GM23338 (cell line): Measurements from ENCODE around the gene YIPF6. TPM values are rescaled to one million over a fixed set of nuclear protein-coding genes. Genes with fewer than 3 reads are reported as not detected.

Source experiments
- ATAC-seq: fragments of 200-7000 bp; cut with Tn5 transposase; 3 replicates; pipeline ENCODE4 v1.9.1; 2020
- DNase-seq: peaks from one replicate; pipeline ENCODE4 v3.0.0-alpha.2; 2015; ENCODE audit warnings: low spot score
- H2AFZ ChIP-seq: fragments of 200-600 bp; sonication (generic); 2 replicates; pipeline ENCODE4 v1.8.0; 2016; ENCODE audit warnings: antibody characterized with exemption, mild to moderate bottlenecking, moderate library complexity
- H3F3A ChIP-seq: fragments of 200-600 bp; sonication (generic); replicated peaks from 2 replicates; pipeline ENCODE4 v1.8.0; 2017; ENCODE audit warnings: antibody characterized with exemption, mixed run types, low read depth
- H3K27ac ChIP-seq: fragments of 200-600 bp; sonication (generic); 2 replicates; pipeline ENCODE4 v1.6.1; 2016; ENCODE audit warnings: low read depth
- H3K27me3 ChIP-seq: fragments of 200-600 bp; sonication (generic); 2 replicates; pipeline ENCODE4 v1.8.0; 2016; ENCODE audit warnings: mild to moderate bottlenecking, mixed run types, moderate library complexity; ENCODE audit not compliant: insufficient read depth
- H3K36me3 ChIP-seq: fragments of 200-600 bp; sonication (generic); 2 replicates; pipeline ENCODE4 v1.8.0; 2016; ENCODE audit warnings: mild to moderate bottlenecking; ENCODE audit not compliant: insufficient read depth
- H3K4me1 ChIP-seq: fragments of 200-600 bp; sonication (generic); 2 replicates; pipeline ENCODE4 v1.8.0; 2016; ENCODE audit warnings: mild to moderate bottlenecking, moderate library complexity; ENCODE audit not compliant: insufficient read depth
- H3K4me2 ChIP-seq: fragments of 200-600 bp; sonication (generic); 2 replicates; pipeline ENCODE4 v1.7.1; 2017; ENCODE audit warnings: mixed run types
- H3K4me3 ChIP-seq: fragments of 200-600 bp; sonication (generic); 2 replicates; pipeline ENCODE4 v1.6.1; 2016; ENCODE audit warnings: mixed run types
- H3K79me2 ChIP-seq: fragments of 200-600 bp; sonication (generic); replicated peaks from 2 replicates; pipeline ENCODE4 v1.8.0; 2017; ENCODE audit warnings: mild to moderate bottlenecking; ENCODE audit not compliant: insufficient read depth
- H3K9me2 ChIP-seq: fragments of 200-600 bp; sonication (generic); 2 replicates; pipeline ENCODE4 v1.8.0; 2017; ENCODE audit not compliant: insufficient read depth
- H4K20me1 ChIP-seq: fragments of 200-600 bp; sonication (generic); replicated peaks from 2 replicates; pipeline ENCODE4 v1.8.0; 2017; ENCODE audit warnings: mild to moderate bottlenecking; ENCODE audit not compliant: insufficient read depth
- H3K27ac Mint-ChIP-seq: 2 replicates; pipeline ENCODE4 v1.8.0; 2020; ENCODE audit warnings: inconsistent platforms, mild to moderate bottlenecking, moderate library complexity, mixed read lengths
- H3K27me3 Mint-ChIP-seq: 3 replicates; pipeline ENCODE4 v1.8.0; 2022; ENCODE audit warnings: low read depth, mild to moderate bottlenecking, moderate library complexity, mixed read lengths, inconsistent platforms; ENCODE audit not compliant: insufficient read depth, poor library complexity
- H3K36me3 Mint-ChIP-seq: 3 replicates; pipeline ENCODE4 v1.8.0; 2021; ENCODE audit warnings: low read depth, mild to moderate bottlenecking, inconsistent platforms, moderate library complexity, mixed read lengths
- H3K4me1 Mint-ChIP-seq: 3 replicates; pipeline ENCODE4 v1.8.0; 2020; ENCODE audit warnings: mild to moderate bottlenecking, inconsistent platforms, mixed read lengths
- H3K4me3 Mint-ChIP-seq: 3 replicates; pipeline ENCODE4 v1.8.0; 2021; ENCODE audit warnings: moderate library complexity, mild to moderate bottlenecking, inconsistent platforms, mixed read lengths
- H3K9me3 Mint-ChIP-seq: 3 replicates; pipeline ENCODE4 v1.8.0; 2020; ENCODE audit warnings: moderate library complexity, mild to moderate bottlenecking, inconsistent platforms, mixed read lengths
- CREB1 ChIP-seq: fragments of 250-450 bp; sonication (Bioruptor Pico); IDR thresholded peaks from 2 replicates; pipeline ENCODE4 v1.5.0; 2020; ENCODE audit warnings: low read depth, mild to moderate bottlenecking, moderate library complexity
- EZH2 ChIP-seq: fragments of 200-600 bp; sonication (generic); IDR thresholded peaks from one replicate; pipeline ENCODE4 v1.8.0; 2017; ENCODE audit warnings: antibody characterized with exemption, mild to moderate bottlenecking, low read depth; ENCODE audit not compliant: unreplicated experiment
- EZH2phosphoT487 ChIP-seq: fragments of 200-600 bp; sonication (generic); IDR thresholded peaks from one replicate; pipeline ENCODE4 v1.8.1; 2018; ENCODE audit warnings: antibody characterized with exemption; ENCODE audit not compliant: unreplicated experiment
- JUNB ChIP-seq: IDR thresholded peaks from one replicate; pipeline ENCODE4 v1.6.1; 2016; ENCODE audit warnings: antibody characterized with exemption; ENCODE audit not compliant: unreplicated experiment
- NANOG ChIP-seq: IDR thresholded peaks from 2 replicates; pipeline ENCODE4 v1.6.1; 2016; ENCODE audit warnings: antibody characterized with exemption, borderline replicate concordance
- POLR2AphosphoS5 ChIP-seq: IDR thresholded peaks from 2 replicates; pipeline ENCODE4 v1.6.1; 2016; ENCODE audit warnings: antibody characterized with exemption, low read depth
- REST ChIP-seq: IDR thresholded peaks from one replicate; pipeline ENCODE4 v1.6.1; 2018; ENCODE audit warnings: antibody characterized with exemption; ENCODE audit not compliant: unreplicated experiment
- STAT1 ChIP-seq: IDR thresholded peaks from one replicate; pipeline ENCODE4 v1.6.1; 2016; ENCODE audit warnings: antibody characterized with exemption; ENCODE audit not compliant: unreplicated experiment
- ZNF114 ChIP-seq: fragments of 250-450 bp; sonication (Bioruptor Pico); IDR thresholded peaks from 2 replicates; pipeline ENCODE4 v1.5.0; 2020; ENCODE audit warnings: mild to moderate bottlenecking, moderate library complexity
- ZNF331 ChIP-seq: fragments of 250-450 bp; sonication (Bioruptor Pico); IDR thresholded peaks from 2 replicates; pipeline ENCODE4 v1.5.0; 2020; ENCODE audit warnings: low read depth, mild to moderate bottlenecking, moderate library complexity
- ZNF462 ChIP-seq: fragments of 250-450 bp; sonication (Bioruptor Pico); IDR thresholded peaks from 2 replicates; pipeline ENCODE4 v1.5.0; 2020; ENCODE audit warnings: mild to moderate bottlenecking, moderate library complexity
- polyA plus RNA-seq: library from polyadenylated mRNA; unstranded; fragments of >200 nt; fragmentation: Nextera tagmentation; extraction: Ambion mirVana; gene quantifications from 2 replicates; pipeline ENCODE4 v1.2.1, GENCODE V29; 2016
- total RNA-seq: library from RNA; depleted of rRNA; stranded (reverse); fragments of >200 nt; shearing (Covaris generic); gene quantifications from 2 replicates; pipeline ENCODE4 v1.2.3, GENCODE V29; 2014
- TF ChIP-seq, protein P1 (sequence below), 2 experiments: fragments of 200-600 bp in 1 of 2; sonication (generic) in 1 of 2; conservative IDR thresholded peaks; 2 replicates each; pipeline versions ENCODE4 v1.5.1 to v1.6.1; 2016 to 2017; ENCODE audit warnings: antibody characterized with exemption in 2 of 2, low read depth in 2 of 2, mild to moderate bottlenecking in 2 of 2, moderate library complexity in 1 of 2
- TF ChIP-seq, protein P2 (sequence below): IDR thresholded peaks from 2 replicates; pipeline ENCODE4 v1.6.1; 2016; ENCODE audit warnings: antibody characterized with exemption

Gene YIPF6
- total and polyA plus RNA-seq, 2 experiments from 2014 or later = 37.1 to 40.5 TPM

GRCh38 chrX:68492583-68492982, 6.3 kb upstream of the YIPF6 start:
- H3K27me3 ChIP-seq = no peaks in the 10 kb centered on the region
- TF ChIP-seq ZNF331 (CRISPR knock-in tag) (no peak), JUNB (no peak), STAT1 (no peak), ZNF114 (CRISPR knock-in tag) (no peak), ZNF462 (CRISPR knock-in tag) (no peak), CREB1 (CRISPR knock-in tag) (no peak), EZH2phosphoT487 (no peak), NANOG (no peak), EZH2 (no peak), REST (no peak), POLR2AphosphoS5 (no peak)
- TF ChIP-seq, protein P1, sequence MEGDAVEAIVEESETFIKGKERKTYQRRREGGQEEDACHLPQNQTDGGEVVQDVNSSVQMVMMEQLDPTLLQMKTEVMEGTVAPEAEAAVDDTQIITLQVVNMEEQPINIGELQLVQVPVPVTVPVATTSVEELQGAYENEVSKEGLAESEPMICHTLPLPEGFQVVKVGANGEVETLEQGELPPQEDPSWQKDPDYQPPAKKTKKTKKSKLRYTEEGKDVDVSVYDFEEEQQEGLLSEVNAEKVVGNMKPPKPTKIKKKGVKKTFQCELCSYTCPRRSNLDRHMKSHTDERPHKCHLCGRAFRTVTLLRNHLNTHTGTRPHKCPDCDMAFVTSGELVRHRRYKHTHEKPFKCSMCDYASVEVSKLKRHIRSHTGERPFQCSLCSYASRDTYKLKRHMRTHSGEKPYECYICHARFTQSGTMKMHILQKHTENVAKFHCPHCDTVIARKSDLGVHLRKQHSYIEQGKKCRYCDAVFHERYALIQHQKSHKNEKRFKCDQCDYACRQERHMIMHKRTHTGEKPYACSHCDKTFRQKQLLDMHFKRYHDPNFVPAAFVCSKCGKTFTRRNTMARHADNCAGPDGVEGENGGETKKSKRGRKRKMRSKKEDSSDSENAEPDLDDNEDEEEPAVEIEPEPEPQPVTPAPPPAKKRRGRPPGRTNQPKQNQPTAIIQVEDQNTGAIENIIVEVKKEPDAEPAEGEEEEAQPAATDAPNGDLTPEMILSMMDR (conservative IDR thresholded peaks at IDR 0.05; ENCODE audit: low read depth in 2 of 2) = no peak
- TF ChIP-seq, protein P2, sequence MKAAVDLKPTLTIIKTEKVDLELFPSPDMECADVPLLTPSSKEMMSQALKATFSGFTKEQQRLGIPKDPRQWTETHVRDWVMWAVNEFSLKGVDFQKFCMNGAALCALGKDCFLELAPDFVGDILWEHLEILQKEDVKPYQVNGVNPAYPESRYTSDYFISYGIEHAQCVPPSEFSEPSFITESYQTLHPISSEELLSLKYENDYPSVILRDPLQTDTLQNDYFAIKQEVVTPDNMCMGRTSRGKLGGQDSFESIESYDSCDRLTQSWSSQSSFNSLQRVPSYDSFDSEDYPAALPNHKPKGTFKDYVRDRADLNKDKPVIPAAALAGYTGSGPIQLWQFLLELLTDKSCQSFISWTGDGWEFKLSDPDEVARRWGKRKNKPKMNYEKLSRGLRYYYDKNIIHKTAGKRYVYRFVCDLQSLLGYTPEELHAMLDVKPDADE = no peak
- Mint-ChIP-seq H3K36me3 (no peaks in the 10 kb centered on the region), H3K4me3 (no peak overlapping the region), H3K27me3 (no peaks in the 10 kb centered on the region), H3K4me1 (no peaks in the 10 kb centered on the region), H3K27ac (no peak overlapping the region), H3K9me3 (no peaks in the 10 kb centered on the region)
- no peak overlapping the region for H3K4me3 ChIP-seq
- no peaks in the 10 kb centered on the region for H4K20me1 ChIP-seq
- no peaks in the 10 kb centered on the region for H3K9me2 ChIP-seq
- no peaks in the 10 kb centered on the region for H3F3A ChIP-seq
- no peak overlapping the region for H3K27ac ChIP-seq
- no peaks in the 10 kb centered on the region for H3K4me1 ChIP-seq
- no peaks in the 10 kb centered on the region for H3K79me2 ChIP-seq
- no peak for DNase-seq
- no peak overlapping the region for H3K4me2 ChIP-seq
- no peaks in the 10 kb centered on the region for H3K36me3 ChIP-seq
- no peak for ATAC-seq
- no peak overlapping the region for H2AFZ ChIP-seq
